ENCODE measurements around the gene SLMAP.

Gene SLMAP

DNA sequence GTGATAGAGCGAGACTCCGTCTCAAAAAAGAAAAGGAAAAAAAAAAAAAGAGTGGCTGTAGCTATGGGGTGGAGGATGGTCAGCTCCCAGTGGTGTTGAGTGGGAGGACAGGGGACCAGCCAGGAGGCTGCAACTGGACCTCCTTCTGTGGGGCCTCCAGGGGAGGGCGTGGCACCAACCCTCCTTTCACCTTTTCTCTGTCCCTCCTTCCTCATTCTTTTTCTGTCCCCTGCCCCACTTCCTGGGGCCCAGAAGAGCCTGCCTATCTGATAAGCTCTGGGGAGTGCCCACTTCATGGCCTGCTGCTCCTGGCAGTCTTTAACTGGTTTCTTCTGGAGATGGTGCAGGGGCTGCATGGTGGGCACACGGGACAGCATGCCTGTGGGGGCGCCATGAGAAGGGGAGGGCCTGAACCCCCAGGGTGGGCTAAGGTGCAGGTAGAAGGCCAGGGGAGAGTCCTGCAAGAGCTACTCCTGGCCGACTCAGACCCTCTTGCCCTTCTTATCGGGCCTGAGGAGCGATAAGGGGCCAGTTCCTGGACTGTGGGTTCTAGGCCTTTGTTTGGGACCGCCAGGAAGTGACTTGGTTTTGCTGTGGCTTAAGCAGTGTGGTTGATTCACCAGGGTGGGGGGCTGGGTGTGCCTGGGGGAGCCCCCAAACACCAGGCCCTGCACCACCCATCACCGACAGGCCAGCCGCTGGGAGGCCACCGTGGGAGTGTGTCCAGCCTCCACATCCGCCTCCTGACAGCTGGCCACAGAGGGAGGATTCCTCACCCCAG is 202.7 kb downstream of the SLMAP start:
- Histone ChIP-seq H3K27me3 (ENCODE audit: control insufficient read depth in 1 of 2, insufficient read depth in 2 of 2, low read length in 2 of 2) (no peaks in the 10 kb centered on the region), H3K9me3 (ENCODE audit: low read length) (no peaks in the 10 kb centered on the region), H3K36me3 (ENCODE audit: insufficient read depth, low read length) (no peaks in the 10 kb centered on the region), H3K9ac (ENCODE audit: low read length) (peak overlapping the region; percentile 19), H3K4me3 (ENCODE audit: low read depth in 1 of 2, low read length in 2 of 2) (peak overlapping the region in 1 of 2 donors; percentile 28), H3K27ac (ENCODE audit: low read depth, low read length) (peak overlapping the region; percentile 59), H3K4me1 (ENCODE audit: insufficient read depth, low read length) (peaks cover 21% of the 10 kb centered on the region)

- peak overlapping the region; percentile 19 for H3K9ac ChIP-seq (ENCODE audit: low read length)
Measured at GRCh38 chr3:57959423-57960173, 203.5 kb downstream of the SLMAP start.

GRCh38 chr3:57960174-57960505 is 204.0 kb downstream of the SLMAP start:
- no peaks in the 10 kb centered on the region for H3K9me3 ChIP-seq (ENCODE audit: low read length)
- H3K4me3 ChIP-seq (ENCODE audit: low read depth in 1 of 2, low read length in 2 of 2), result peak overlapping the region in 1 of 2 donors; percentile 28
- peaks cover 21% of the 10 kb centered on the region for H3K4me1 ChIP-seq (ENCODE audit: insufficient read depth, low read length)
- H3K27ac ChIP-seq (ENCODE audit: low read depth, low read length), result peak overlapping the region; percentile 59
- no peaks in the 10 kb centered on the region for H3K27me3 ChIP-seq (ENCODE audit: control insufficient read depth in 1 of 2, insufficient read depth in 2 of 2, low read length in 2 of 2)
- no peaks in the 10 kb centered on the region for H3K36me3 ChIP-seq (ENCODE audit: insufficient read depth, low read length)
- no peak overlapping the region for H3K9ac ChIP-seq (ENCODE audit: low read length)

More at GRCh38 chr3:57959423-57960173, 203.5 kb downstream of the SLMAP start:
- H3K27ac ChIP-seq (ENCODE audit: low read depth, low read length), result peak overlapping the region; percentile 59
- H3K9me3 ChIP-seq (ENCODE audit: low read length), result no peaks in the 10 kb centered on the region
- H3K27me3 ChIP-seq (ENCODE audit: control insufficient read depth in 1 of 2, insufficient read depth in 2 of 2, low read length in 2 of 2), result no peaks in the 10 kb centered on the region
- H3K4me3 ChIP-seq (ENCODE audit: low read depth in 1 of 2, low read length in 2 of 2), result peak overlapping the region; percentile 25 to 28
- peaks cover 21% of the 10 kb centered on the region for H3K4me1 ChIP-seq (ENCODE audit: insufficient read depth, low read length)
- H3K36me3 ChIP-seq (ENCODE audit: insufficient read depth, low read length), result no peaks in the 10 kb centered on the region

DNA sequence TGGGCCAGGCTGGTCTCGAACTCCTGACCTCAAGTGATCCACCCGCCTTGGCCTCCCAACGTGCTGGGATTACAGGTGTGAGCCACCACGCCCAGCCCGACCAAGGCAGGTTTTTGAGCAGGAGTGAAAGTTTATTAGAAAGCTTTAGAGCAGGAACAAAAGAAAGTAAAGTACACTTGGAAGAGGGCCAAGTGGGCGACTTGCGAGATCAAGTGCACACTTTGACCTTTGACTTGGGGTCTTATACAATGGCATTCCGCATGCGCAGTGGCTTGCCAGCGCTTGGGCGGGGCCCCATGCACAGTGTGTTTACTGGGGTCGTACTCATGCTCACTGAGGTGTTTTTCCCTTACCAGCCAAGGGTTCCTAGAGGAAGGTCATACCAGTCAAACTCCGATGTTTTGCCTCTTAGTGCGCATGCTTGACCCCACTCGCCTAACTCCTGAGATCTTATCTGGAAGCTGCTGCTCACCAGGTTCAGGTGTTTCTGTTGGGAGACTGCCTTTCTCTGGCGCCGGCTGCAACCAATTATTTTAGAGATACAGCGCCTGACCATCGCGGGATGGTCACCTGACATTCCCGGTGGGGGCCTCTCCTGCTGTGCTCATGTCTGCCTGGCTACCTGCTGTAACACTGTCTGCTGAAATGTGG is 205.2 kb downstream of the SLMAP start:
- H3K27ac ChIP-seq (ENCODE audit: low read depth, low read length), result no peak overlapping the region
- no peak overlapping the region for H3K9ac ChIP-seq (ENCODE audit: low read length)

GRCh38 chr3:57961828-57962447 is 205.8 kb downstream of the SLMAP start:
- H3K9ac ChIP-seq (ENCODE audit: low read length), result no peak overlapping the region
- H3K4me3 ChIP-seq (ENCODE audit: low read depth in 1 of 2, low read length in 2 of 2), result no peak overlapping the region
- no peaks in the 10 kb centered on the region for H3K27me3 ChIP-seq (ENCODE audit: control insufficient read depth in 1 of 2, insufficient read depth in 2 of 2, low read length in 2 of 2)
- H3K9me3 ChIP-seq (ENCODE audit: low read length), result no peaks in the 10 kb centered on the region
- peaks cover 21% of the 10 kb centered on the region for H3K4me1 ChIP-seq (ENCODE audit: insufficient read depth, low read length)
- no peaks in the 10 kb centered on the region for H3K36me3 ChIP-seq (ENCODE audit: insufficient read depth, low read length)
- H3K27ac ChIP-seq (ENCODE audit: low read depth, low read length), result no peak overlapping the region

More for the DNA sequence above, 205.2 kb downstream of the SLMAP start:
- H3K4me3 ChIP-seq (ENCODE audit: low read depth in 1 of 2, low read length in 2 of 2), result no peak overlapping the region
- H3K36me3 ChIP-seq (ENCODE audit: insufficient read depth, low read length), result no peaks in the 10 kb centered on the region
- no peaks in the 10 kb centered on the region for H3K9me3 ChIP-seq (ENCODE audit: low read length)
- peaks cover 21% of the 10 kb centered on the region for H3K4me1 ChIP-seq (ENCODE audit: insufficient read depth, low read length)
- no peaks in the 10 kb centered on the region for H3K27me3 ChIP-seq (ENCODE audit: control insufficient read depth in 1 of 2, insufficient read depth in 2 of 2, low read length in 2 of 2)

DNA sequence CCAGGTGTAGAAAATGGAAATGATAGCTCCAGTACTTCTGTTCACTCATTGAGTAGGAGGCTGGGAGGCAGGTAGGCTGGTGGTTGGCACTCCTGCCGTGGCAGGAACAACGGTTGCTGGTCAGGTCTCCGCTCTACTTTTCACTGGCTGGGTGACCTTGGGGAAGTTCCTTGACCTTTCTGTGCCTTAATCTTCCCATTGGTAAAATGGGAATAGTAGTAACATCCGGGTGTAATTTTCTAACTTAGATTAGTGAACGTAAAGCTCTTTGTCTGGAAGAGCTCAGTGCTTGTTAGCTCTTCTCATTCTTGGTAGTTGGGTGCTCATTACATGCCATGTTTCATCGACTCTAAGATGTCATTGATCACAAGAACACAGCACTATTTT is 206.3 kb downstream of the SLMAP start:
- Histone ChIP-seq H3K9ac (ENCODE audit: low read length) (no peak overlapping the region), H3K27ac (ENCODE audit: low read depth, low read length) (no peak overlapping the region), H3K27me3 (ENCODE audit: control insufficient read depth in 1 of 2, insufficient read depth in 2 of 2, low read length in 2 of 2) (no peaks in the 10 kb centered on the region), H3K4me3 (ENCODE audit: low read depth in 1 of 2, low read length in 2 of 2) (no peak overlapping the region), H3K36me3 (ENCODE audit: insufficient read depth, low read length) (no peaks in the 10 kb centered on the region), H3K9me3 (ENCODE audit: low read length) (no peaks in the 10 kb centered on the region), H3K4me1 (ENCODE audit: insufficient read depth, low read length) (peaks cover 21% of the 10 kb centered on the region)

DNA sequence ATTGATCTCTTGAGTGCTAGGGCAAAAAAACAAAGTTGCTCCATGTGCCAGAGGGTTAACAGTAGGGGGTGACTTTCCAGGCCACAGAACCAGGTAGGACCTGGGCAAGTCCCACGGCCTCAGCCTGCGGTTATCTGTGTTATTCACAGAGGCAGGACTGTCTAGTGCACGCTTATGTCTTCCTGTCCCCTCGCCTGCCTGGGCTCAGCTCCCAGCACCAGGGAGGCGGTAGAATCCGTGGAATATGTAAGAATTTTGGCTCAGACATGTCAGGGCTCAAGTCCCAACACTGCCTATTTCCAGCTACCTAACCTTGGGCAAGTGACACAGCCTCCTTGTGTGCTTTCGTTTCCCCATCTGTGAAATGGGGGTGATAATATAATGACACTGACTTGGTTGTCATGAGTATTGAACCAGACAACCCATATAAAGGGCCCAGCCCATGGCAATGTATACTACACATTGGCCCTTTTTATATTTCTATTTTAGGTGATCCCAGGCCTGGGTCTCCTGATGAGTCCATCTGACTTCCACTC is 207.8 kb downstream of the SLMAP start:
- no peaks in the 10 kb centered on the region for H3K9me3 ChIP-seq (ENCODE audit: low read length)
- H3K4me1 ChIP-seq (ENCODE audit: insufficient read depth, low read length), result peaks cover 16% of the 10 kb centered on the region
- H3K27me3 ChIP-seq (ENCODE audit: control insufficient read depth in 1 of 2, insufficient read depth in 2 of 2, low read length in 2 of 2), result no peaks in the 10 kb centered on the region
- H3K4me3 ChIP-seq (ENCODE audit: low read depth in 1 of 2, low read length in 2 of 2), result no peak overlapping the region
- no peaks in the 10 kb centered on the region for H3K36me3 ChIP-seq (ENCODE audit: insufficient read depth, low read length)
- no peak overlapping the region for H3K9ac ChIP-seq (ENCODE audit: low read length)
- H3K27ac ChIP-seq (ENCODE audit: low read depth, low read length), result no peak overlapping the region

- Histone ChIP-seq H3K4me3 (ENCODE audit: low read depth in 1 of 2, low read length in 2 of 2) (no peak overlapping the region), H3K9me3 (ENCODE audit: low read length) (no peaks in the 10 kb centered on the region), H3K27ac (ENCODE audit: low read depth, low read length) (no peak overlapping the region), H3K4me1 (ENCODE audit: insufficient read depth, low read length) (no peaks in the 10 kb centered on the region), H3K36me3 (ENCODE audit: insufficient read depth, low read length) (no peaks in the 10 kb centered on the region), H3K9ac (ENCODE audit: low read length) (no peak overlapping the region), H3K27me3 (ENCODE audit: control insufficient read depth in 1 of 2, insufficient read depth in 2 of 2, low read length in 2 of 2) (no peaks in the 10 kb centered on the region)
Measured at GRCh38 chr3:57966829-57967228, 210.7 kb downstream of the SLMAP start.

- H3K9me3 ChIP-seq (ENCODE audit: low read length), result no peaks in the 10 kb centered on the region
- H3K4me1 ChIP-seq (ENCODE audit: insufficient read depth, low read length), result peaks cover 2% of the 10 kb centered on the region
- H3K27me3 ChIP-seq (ENCODE audit: control insufficient read depth in 1 of 2, insufficient read depth in 2 of 2, low read length in 2 of 2), result no peaks in the 10 kb centered on the region
- H3K36me3 ChIP-seq (ENCODE audit: insufficient read depth, low read length), result no peaks in the 10 kb centered on the region
- H3K27ac ChIP-seq (ENCODE audit: low read depth, low read length), result no peak overlapping the region
- H3K4me3 ChIP-seq (ENCODE audit: low read depth in 1 of 2, low read length in 2 of 2), result no peak overlapping the region
- no peak overlapping the region for H3K9ac ChIP-seq (ENCODE audit: low read length)
Measured at GRCh38 chr3:57967590-57967989, 211.5 kb downstream of the SLMAP start.

DNA sequence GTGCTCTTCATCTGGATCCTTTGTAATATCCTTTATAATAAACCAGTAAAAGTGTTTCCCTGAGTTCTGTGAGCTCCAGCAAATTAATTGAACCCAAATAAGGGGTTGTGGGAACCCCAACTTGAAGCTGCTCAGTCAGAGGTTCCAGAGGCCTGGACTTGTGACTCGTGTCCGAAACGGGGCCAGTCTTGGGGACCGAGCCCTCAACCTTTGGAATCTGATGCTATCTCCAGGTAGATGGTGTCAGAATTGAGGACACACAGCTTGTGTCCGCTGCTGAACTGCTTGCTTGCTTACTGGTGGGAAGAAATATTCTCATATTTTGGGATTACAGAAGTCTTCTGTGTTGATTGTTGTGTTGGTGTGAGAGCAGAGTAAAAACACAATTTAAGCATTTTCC is 212.4 kb downstream of the SLMAP start:
- Histone ChIP-seq H3K9me3 (ENCODE audit: low read length) (no peaks in the 10 kb centered on the region), H3K27ac (ENCODE audit: low read depth, low read length) (no peak overlapping the region), H3K9ac (ENCODE audit: low read length) (no peak overlapping the region), H3K4me1 (ENCODE audit: insufficient read depth, low read length) (peaks cover 8% of the 10 kb centered on the region), H3K4me3 (ENCODE audit: low read depth in 1 of 2, low read length in 2 of 2) (no peak overlapping the region), H3K27me3 (ENCODE audit: control insufficient read depth in 1 of 2, insufficient read depth in 2 of 2, low read length in 2 of 2) (no peaks in the 10 kb centered on the region), H3K36me3 (ENCODE audit: insufficient read depth, low read length) (no peaks in the 10 kb centered on the region)

- Histone ChIP-seq H3K9me3 (ENCODE audit: low read length) (no peaks in the 10 kb centered on the region), H3K27me3 (ENCODE audit: control insufficient read depth in 1 of 2, insufficient read depth in 2 of 2, low read length in 2 of 2) (no peaks in the 10 kb centered on the region), H3K9ac (ENCODE audit: low read length) (no peak overlapping the region), H3K4me1 (ENCODE audit: insufficient read depth, low read length) (peaks cover 8% of the 10 kb centered on the region), H3K27ac (ENCODE audit: low read depth, low read length) (no peak overlapping the region), H3K36me3 (ENCODE audit: insufficient read depth, low read length) (no peaks in the 10 kb centered on the region), H3K4me3 (ENCODE audit: low read depth in 1 of 2, low read length in 2 of 2) (no peak overlapping the region)
Measured at GRCh38 chr3:57971975-57972374, 215.9 kb downstream of the SLMAP start.
